Parathyroid adenoma (tissue), 2 donors: ENCODE data around the gene C10orf90.

ENCODE experiments used
- H2AFZ ChIP-seq: fragments of 300-600 bp; sonication (generic); one replicate; pipeline ENCODE4 v1.7.0; 2017; ENCODE audit warnings: antibody characterized with exemption, mild to moderate bottlenecking
- H3K27ac ChIP-seq: fragments of 300-600 bp; sonication (generic); one replicate; pipeline ENCODE4 v1.7.0; 2017
- H3K27me3 ChIP-seq: fragments of 300-600 bp; sonication (generic); one replicate; pipeline ENCODE4 v1.7.0; 2017; ENCODE audit warnings: low read length; ENCODE audit not compliant: control insufficient read depth, insufficient read depth
- H3K36me3 ChIP-seq: fragments of 300-600 bp; sonication (generic); one replicate; pipeline ENCODE4 v1.7.0; 2017; ENCODE audit warnings: low read length; ENCODE audit not compliant: control insufficient read depth, insufficient read depth
- H3K4me1 ChIP-seq: fragments of 300-600 bp; sonication (generic); one replicate; pipeline ENCODE4 v1.7.0; 2017; ENCODE audit warnings: control low read depth
- H3K4me2 ChIP-seq: fragments of 300-600 bp; sonication (generic); one replicate; pipeline ENCODE4 v1.7.0; 2017; ENCODE audit warnings: low read length
- H3K4me3 ChIP-seq: fragments of 300-600 bp; sonication (generic); one replicate; pipeline ENCODE4 v1.7.0; 2017; ENCODE audit warnings: low read depth, low read length
- H3K79me2 ChIP-seq: fragments of 300-600 bp; sonication (generic); one replicate; pipeline ENCODE4 v1.7.0; 2017; ENCODE audit warnings: control low read depth
- H3K9ac ChIP-seq: fragments of 300-600 bp; sonication (generic); one replicate; pipeline ENCODE4 v1.7.0; 2017; ENCODE audit warnings: mild to moderate bottlenecking
- H3K9me3 ChIP-seq: fragments of 300-600 bp; sonication (generic); one replicate; pipeline ENCODE4 v1.7.0; 2017; ENCODE audit warnings: low read length; ENCODE audit not compliant: control insufficient read depth
- TF ChIP-seq, protein P1 (sequence below): fragments of 300-600 bp; sonication (generic); IDR thresholded peaks from one replicate; pipeline ENCODE4 v1.7.0; 2017; ENCODE audit warnings: antibody characterized with exemption, mild to moderate bottlenecking
- donor health status: primary hyperparathyroidism.

Gene C10orf90

GRCh38 chr10:126497672-126498071, 172.8 kb downstream of the C10orf90 start:
- Histone ChIP-seq H2AFZ (no peak overlapping the region), H3K27me3 (no peaks in the 10 kb centered on the region), H3K27ac (no peak overlapping the region)

GRCh38 chr10:126496771-126497545, 173.5 kb downstream of the C10orf90 start:
- no peaks in the 10 kb centered on the region for H3K9me3 ChIP-seq
- peaks cover 2% of the 10 kb centered on the region for H3K36me3 ChIP-seq
- no peaks in the 10 kb centered on the region for H3K4me1 ChIP-seq
- no peaks in the 10 kb centered on the region for H3K79me2 ChIP-seq
- no peak overlapping the region for H3K9ac ChIP-seq
- no peak overlapping the region for H3K4me3 ChIP-seq
- no peak overlapping the region for H3K4me2 ChIP-seq
- H2AFZ ChIP-seq: no peak overlapping the region
- H3K27ac ChIP-seq: no peak overlapping the region
- H3K27me3 ChIP-seq: no peaks in the 10 kb centered on the region
- TF ChIP-seq, protein P1, sequence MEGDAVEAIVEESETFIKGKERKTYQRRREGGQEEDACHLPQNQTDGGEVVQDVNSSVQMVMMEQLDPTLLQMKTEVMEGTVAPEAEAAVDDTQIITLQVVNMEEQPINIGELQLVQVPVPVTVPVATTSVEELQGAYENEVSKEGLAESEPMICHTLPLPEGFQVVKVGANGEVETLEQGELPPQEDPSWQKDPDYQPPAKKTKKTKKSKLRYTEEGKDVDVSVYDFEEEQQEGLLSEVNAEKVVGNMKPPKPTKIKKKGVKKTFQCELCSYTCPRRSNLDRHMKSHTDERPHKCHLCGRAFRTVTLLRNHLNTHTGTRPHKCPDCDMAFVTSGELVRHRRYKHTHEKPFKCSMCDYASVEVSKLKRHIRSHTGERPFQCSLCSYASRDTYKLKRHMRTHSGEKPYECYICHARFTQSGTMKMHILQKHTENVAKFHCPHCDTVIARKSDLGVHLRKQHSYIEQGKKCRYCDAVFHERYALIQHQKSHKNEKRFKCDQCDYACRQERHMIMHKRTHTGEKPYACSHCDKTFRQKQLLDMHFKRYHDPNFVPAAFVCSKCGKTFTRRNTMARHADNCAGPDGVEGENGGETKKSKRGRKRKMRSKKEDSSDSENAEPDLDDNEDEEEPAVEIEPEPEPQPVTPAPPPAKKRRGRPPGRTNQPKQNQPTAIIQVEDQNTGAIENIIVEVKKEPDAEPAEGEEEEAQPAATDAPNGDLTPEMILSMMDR: no peak

More at GRCh38 chr10:126497672-126498071, 172.8 kb downstream of the C10orf90 start:
- Histone ChIP-seq H3K4me1 (no peaks in the 10 kb centered on the region), H3K36me3 (peaks cover 2% of the 10 kb centered on the region), H3K79me2 (no peaks in the 10 kb centered on the region), H3K4me2 (no peak overlapping the region), H3K4me3 (no peak overlapping the region), H3K9ac (no peak overlapping the region), H3K9me3 (no peaks in the 10 kb centered on the region)
- TF ChIP-seq, protein P1: no peak

DNA sequence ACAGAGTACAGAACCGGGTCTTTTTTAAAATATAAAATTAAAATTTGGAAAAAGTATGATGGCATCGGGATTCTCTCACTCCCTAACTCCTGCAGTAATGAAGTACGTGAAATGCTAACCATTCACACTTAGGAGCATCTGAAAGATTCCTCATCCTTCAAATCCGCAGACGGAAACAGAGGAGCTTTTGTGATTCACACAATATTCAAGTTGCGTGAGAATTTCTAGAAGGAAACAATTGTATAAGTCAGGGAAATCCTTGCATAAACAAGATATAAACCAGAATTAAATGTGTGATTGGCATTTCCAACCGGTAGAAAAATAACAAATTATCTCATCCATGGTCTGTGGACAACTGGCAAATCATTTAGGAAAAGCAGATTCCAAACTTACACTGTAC, 179.0 kb downstream of the C10orf90 start:
- Histone ChIP-seq H2AFZ (no peak overlapping the region), H3K9me3 (no peaks in the 10 kb centered on the region), H3K4me3 (no peak overlapping the region), H3K4me2 (no peak overlapping the region), H3K27me3 (no peaks in the 10 kb centered on the region), H3K4me1 (no peaks in the 10 kb centered on the region), H3K27ac (no peak overlapping the region), H3K36me3 (no peaks in the 10 kb centered on the region), H3K79me2 (no peaks in the 10 kb centered on the region), H3K9ac (no peak overlapping the region)
- TF ChIP-seq, protein P1: no peak

- Histone ChIP-seq H3K27me3 (no peaks in the 10 kb centered on the region), H3K79me2 (no peaks in the 10 kb centered on the region), H3K4me2 (no peak overlapping the region), H3K36me3 (no peaks in the 10 kb centered on the region), H3K9me3 (no peaks in the 10 kb centered on the region), H3K4me3 (no peak overlapping the region), H3K27ac (no peak overlapping the region), H3K4me1 (no peaks in the 10 kb centered on the region), H3K9ac (no peak overlapping the region), H2AFZ (no peak overlapping the region)
- TF ChIP-seq, protein P1: no peak
Observed at GRCh38 chr10:126481181-126481580, 189.3 kb downstream of the C10orf90 start.

GRCh38 chr10:126480648-126481047, 189.8 kb downstream of the C10orf90 start:
- H3K79me2 ChIP-seq: no peaks in the 10 kb centered on the region
- TF ChIP-seq, protein P1: no peak
- no peaks in the 10 kb centered on the region for H3K9me3 ChIP-seq
- H3K27ac ChIP-seq: no peak overlapping the region
- H3K9ac ChIP-seq: no peak overlapping the region
- no peaks in the 10 kb centered on the region for H3K4me1 ChIP-seq
- no peaks in the 10 kb centered on the region for H3K27me3 ChIP-seq
- H2AFZ ChIP-seq: no peak overlapping the region
- no peak overlapping the region for H3K4me2 ChIP-seq
- no peak overlapping the region for H3K4me3 ChIP-seq
- H3K36me3 ChIP-seq: no peaks in the 10 kb centered on the region
